Measurements from ENCODE around the gene RFC2.
"Not testable (repeated sequence)": the region's sequence is repeated elsewhere in the genome, so short reads cannot be mapped to it uniquely, and the experiment has no call there.

Gene RFC2

GRCh38 chr7:74248156-74248555, 6.0 kb downstream of the RFC2 start:
- no peak for DNase-seq (ENCODE audit: low spot score)

GRCh38 chr7:74246497-74246896, 7.7 kb downstream of the RFC2 start:
- DNase-seq (ENCODE audit: low spot score): no peak

GRCh38 chr7:74242122-74242443, 12.1 kb downstream of the RFC2 start:
- DNase-seq (ENCODE audit: low spot score): no peak

- no peak for DNase-seq (ENCODE audit: low spot score)
These were observed 13.7 kb downstream of the RFC2 start for GRCh38 chr7:74240482-74240881.

- no peak for DNase-seq (ENCODE audit: low spot score)
These were observed 17.9 kb downstream of the RFC2 start for GRCh38 chr7:74236284-74236683.

GRCh38 chr7:74235518-74236268, 18.5 kb downstream of the RFC2 start:
- no peak for DNase-seq (ENCODE audit: low spot score)

GRCh38 chr7:74233655-74234285, 20.4 kb downstream of the RFC2 start:
- DNase-seq (ENCODE audit: low spot score): no peak

- DNase-seq (ENCODE audit: low spot score): no peak
These were observed 23.0 kb downstream of the RFC2 start for GRCh38 chr7:74231232-74231590.

GRCh38 chr7:74230446-74231231, 23.6 kb downstream of the RFC2 start:
- DNase-seq (ENCODE audit: low spot score): no peak

- no peak for DNase-seq (ENCODE audit: low spot score)
These were observed 25.0 kb downstream of the RFC2 start for GRCh38 chr7:74228951-74229900.

- peak; percentile 31 for DNase-seq (ENCODE audit: low spot score)
These were observed 27.6 kb downstream of the RFC2 start for GRCh38 chr7:74226633-74227032.

- DNase-seq (ENCODE audit: low spot score): no peak
These were observed 28.8 kb downstream of the RFC2 start for GRCh38 chr7:74225400-74225799.

- not testable (repeated sequence) for DNase-seq (ENCODE audit: low spot score)
These were observed 29.3 kb downstream of the RFC2 start for GRCh38 chr7:74224907-74225306.

- no peak for DNase-seq (ENCODE audit: low spot score)
These were observed 29.7 kb downstream of the RFC2 start for GRCh38 chr7:74224511-74224832.

GRCh38 chr7:74223711-74224510, 30.3 kb downstream of the RFC2 start:
- DNase-seq (ENCODE audit: low spot score): no peak

- DNase-seq (ENCODE audit: low spot score): no peak
These were observed 31.1 kb downstream of the RFC2 start for GRCh38 chr7:74222851-74223710.

- no peak for DNase-seq (ENCODE audit: low spot score)
These were observed 32.5 kb downstream of the RFC2 start for GRCh38 chr7:74221713-74222112.

- DNase-seq (ENCODE audit: low spot score): no peak
These were observed 34.0 kb downstream of the RFC2 start for GRCh38 chr7:74220229-74220628.

GRCh38 chr7:74219416-74219815, 34.8 kb downstream of the RFC2 start:
- DNase-seq (ENCODE audit: low spot score): no peak

GRCh38 chr7:74218343-74218698, 35.9 kb downstream of the RFC2 start:
- DNase-seq (ENCODE audit: low spot score): no peak

Measured in putamen (tissue), 1 donor.